PC-3 (cell line): ENCODE results near the gene B3GNT5.

Experiments used
- CTCF ChIP-seq: fragments of 300-600 bp; sonication (generic); conservative IDR thresholded peaks from 2 replicates; pipeline ENCODE4 v1.5.1; 2017; ENCODE audit warnings: antibody characterized with exemption, low read depth, mild to moderate bottlenecking, low read length
- EZH2 ChIP-seq: fragments of 300-600 bp; sonication (generic); IDR thresholded peaks from one replicate; pipeline ENCODE4 v1.6.1; 2017; ENCODE audit warnings: antibody characterized with exemption, mild to moderate bottlenecking, low read length; ENCODE audit not compliant: unreplicated experiment

GRCh38 chr3:183266454-183266853, 13.4 kb downstream of the B3GNT5 start:
- TF ChIP-seq CTCF (no peak), EZH2 (no peak)
